ENCODE data around the gene MAST4.

GRCh38 chr5:66949066-66949465 is 352.9 kb downstream of the MAST4 start:
- TF ChIP-seq CTCF (optimal IDR thresholded peaks at IDR 0.05 in 1 of 3, IDR thresholded peaks at IDR 0.05 in 1 of 3, conservative IDR thresholded peaks at IDR 0.05 in 1 of 3; ENCODE audit: extremely low read depth in 1 of 3, insufficient read depth in 2 of 3, low read length in 3 of 3): no peak
- no peak for TF ChIP-seq EZH2 (IDR thresholded peaks at IDR 0.05; ENCODE audit: low read length)

All from keratinocyte (primary cell).